Lung (tissue), 12 donors: ENCODE measurements around the gene PTPRN2. TPM values are rescaled to one million over a fixed set of nuclear protein-coding genes. Genes with fewer than 3 reads are reported as not detected.
A peak's percentile ranks its signal among the peaks of the same experiment; 100 is the strongest.

Experiments used
- ATAC-seq: fragments of 200-7000 bp; cut with Tn5 transposase; one replicate; pipeline ENCODE4 v1.9.1; 2020; ENCODE audit warnings: moderate number of reproducible peaks; ENCODE audit not compliant: insufficient read depth, low FRiP score
- DNase-seq, 3 donors: peaks; one replicate each; pipeline ENCODE4 v3.0.0-alpha.2; 2013 to 2017
- H3K27ac ChIP-seq, 2 donors: one replicate each; pipeline ENCODE4 v1.5.1; 2013; ENCODE audit warnings: mild to moderate bottlenecking in 2 of 2, moderate library complexity in 2 of 2, control low read depth in 1 of 2, inconsistent platforms in 1 of 2, low read depth in 1 of 2, low read length in 1 of 2
- H3K27me3 ChIP-seq, 3 donors: one replicate each; pipeline ENCODE4 v1.5.1; 2013; ENCODE audit warnings: low read length in 2 of 3; ENCODE audit not compliant: control insufficient read depth in 3 of 3, insufficient read depth in 3 of 3
- H3K36me3 ChIP-seq, 4 donors: one replicate each; pipeline ENCODE4 v1.5.1; 2013; ENCODE audit warnings: low read length in 4 of 4, mild to moderate bottlenecking in 1 of 4, moderate library complexity in 1 of 4; ENCODE audit not compliant: control insufficient read depth in 4 of 4, insufficient read depth in 4 of 4
- H3K4me1 ChIP-seq, 5 donors: one replicate each; pipeline ENCODE4 v1.5.1; 2013; ENCODE audit warnings: low read length in 5 of 5, mild to moderate bottlenecking in 2 of 5, moderate library complexity in 1 of 5; ENCODE audit not compliant: control insufficient read depth in 5 of 5, insufficient read depth in 5 of 5
- H3K4me3 ChIP-seq: one replicate; pipeline ENCODE4 v1.5.1; 2013; ENCODE audit warnings: mild to moderate bottlenecking, control low read depth, moderate library complexity
- H3K9ac ChIP-seq, 2 donors: one replicate each; pipeline ENCODE4 v1.5.1; 2013; ENCODE audit warnings: low read length in 2 of 2, control low read depth in 1 of 2; ENCODE audit not compliant: insufficient read depth in 1 of 2
- H3K9me3 ChIP-seq, 4 donors: one replicate each; pipeline ENCODE4 v1.5.1; 2013; ENCODE audit warnings: low read length in 3 of 4, mild to moderate bottlenecking in 1 of 4, moderate library complexity in 1 of 4; ENCODE audit not compliant: control insufficient read depth in 4 of 4, insufficient read depth in 3 of 4
- WGBS, 2 donors: extraction: QIAGEN DNeasy Blood & Tissue Kit; methylation state at CpG; one replicate each; pipeline ENCODE4 v1.1.7; 2013; 5-methylcytosine and 5-hydroxymethylcytosine counted together
- polyA plus RNA-seq, 2 donors: library from polyadenylated mRNA; stranded (reverse); fragments of 200-250 nt; gene quantifications; one replicate each; pipeline ENCODE4 v1.2.1, GENCODE V29; 2013
- total RNA-seq, 2 donors: library from RNA; depleted of rRNA in 1 of 2; stranded (reverse); fragments of >200 nt in 1 of 2; gene quantifications; one replicate each; pipeline ENCODE4 v1.2.1, GENCODE V29; 2014 to 2021
- TF ChIP-seq, protein P1 (sequence below): IDR thresholded peaks from 2 replicates; pipeline ENCODE4 v1.5.1; 2012; ENCODE audit warnings: mild to moderate bottlenecking; ENCODE audit errors: control extremely low read depth, extremely low read depth
- donor health status: control.
- donor health status: control.
- donor health status: Bipolar disorder and iron deficiency.
- donor health status: healthy.
- donor health status: DM: yes; HTN: yes; CAD: no.

Gene PTPRN2
- total and polyA plus RNA-seq, 4 donors: 2.1 to 7.4 (median 4.4) TPM

DNA sequence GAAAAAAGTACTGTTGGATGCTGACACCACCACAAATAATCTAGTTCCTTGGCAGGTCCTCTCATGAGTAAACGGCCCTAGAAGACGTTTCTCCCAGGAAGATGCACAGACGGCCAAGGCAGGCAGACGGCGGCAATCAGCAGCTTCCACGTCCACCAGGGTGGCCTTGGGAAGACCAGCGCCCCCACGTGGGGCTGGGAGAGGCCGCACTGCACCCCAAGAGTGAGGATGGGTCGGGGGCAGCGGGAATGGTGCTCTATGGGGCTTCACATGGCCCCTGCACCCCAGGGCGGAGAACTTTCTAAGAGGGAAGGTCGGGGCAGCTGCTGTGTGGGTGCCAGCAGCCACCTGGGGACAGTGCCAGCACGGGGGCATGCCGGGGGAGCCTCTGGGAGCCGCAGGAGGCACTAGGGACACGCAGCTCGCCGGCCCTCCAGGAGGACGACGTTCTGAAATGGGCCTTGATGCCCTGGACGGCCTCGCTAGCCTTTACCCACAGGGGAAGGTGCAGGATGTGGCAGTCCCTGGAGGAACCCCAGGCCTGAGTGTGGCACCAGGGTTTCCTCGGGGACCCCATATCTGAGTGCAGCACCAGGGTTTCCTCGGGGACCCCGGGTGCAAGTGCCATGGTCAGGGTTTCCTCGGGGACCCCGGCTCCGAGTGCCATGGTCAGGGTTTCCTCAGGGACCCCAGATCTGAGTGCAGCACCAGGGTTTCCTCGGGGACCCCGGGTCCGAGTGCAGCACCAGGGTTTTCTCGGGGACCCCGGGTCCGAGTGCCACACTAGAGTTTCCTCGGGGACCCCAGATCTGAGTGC, 710.9 kb downstream of the PTPRN2 start:
- H3K4me3 ChIP-seq: no peak overlapping the region
- H3K36me3 ChIP-seq: no peaks in the 10 kb centered on the region
- peaks cover 0 to 9% (median 0%) of the 10 kb centered on the region in 5 donors for H3K4me1 ChIP-seq
- DNase-seq (no peak), ATAC-seq (no peak)
- H3K27me3 ChIP-seq: peaks cover 0 to 8% (median 5%) of the 10 kb centered on the region in 3 donors
- H3K27ac ChIP-seq: no peak overlapping the region
- no peak overlapping the region for H3K9ac ChIP-seq
- TF ChIP-seq, protein P1, sequence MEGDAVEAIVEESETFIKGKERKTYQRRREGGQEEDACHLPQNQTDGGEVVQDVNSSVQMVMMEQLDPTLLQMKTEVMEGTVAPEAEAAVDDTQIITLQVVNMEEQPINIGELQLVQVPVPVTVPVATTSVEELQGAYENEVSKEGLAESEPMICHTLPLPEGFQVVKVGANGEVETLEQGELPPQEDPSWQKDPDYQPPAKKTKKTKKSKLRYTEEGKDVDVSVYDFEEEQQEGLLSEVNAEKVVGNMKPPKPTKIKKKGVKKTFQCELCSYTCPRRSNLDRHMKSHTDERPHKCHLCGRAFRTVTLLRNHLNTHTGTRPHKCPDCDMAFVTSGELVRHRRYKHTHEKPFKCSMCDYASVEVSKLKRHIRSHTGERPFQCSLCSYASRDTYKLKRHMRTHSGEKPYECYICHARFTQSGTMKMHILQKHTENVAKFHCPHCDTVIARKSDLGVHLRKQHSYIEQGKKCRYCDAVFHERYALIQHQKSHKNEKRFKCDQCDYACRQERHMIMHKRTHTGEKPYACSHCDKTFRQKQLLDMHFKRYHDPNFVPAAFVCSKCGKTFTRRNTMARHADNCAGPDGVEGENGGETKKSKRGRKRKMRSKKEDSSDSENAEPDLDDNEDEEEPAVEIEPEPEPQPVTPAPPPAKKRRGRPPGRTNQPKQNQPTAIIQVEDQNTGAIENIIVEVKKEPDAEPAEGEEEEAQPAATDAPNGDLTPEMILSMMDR: no peak
- H3K9me3 ChIP-seq: peaks cover 0 to 5% (median 0%) of the 10 kb centered on the region in 4 donors
- 71 to 78% methylated on average over 36 of the region's 36 CpGs for WGBS, 2 donors

DNA sequence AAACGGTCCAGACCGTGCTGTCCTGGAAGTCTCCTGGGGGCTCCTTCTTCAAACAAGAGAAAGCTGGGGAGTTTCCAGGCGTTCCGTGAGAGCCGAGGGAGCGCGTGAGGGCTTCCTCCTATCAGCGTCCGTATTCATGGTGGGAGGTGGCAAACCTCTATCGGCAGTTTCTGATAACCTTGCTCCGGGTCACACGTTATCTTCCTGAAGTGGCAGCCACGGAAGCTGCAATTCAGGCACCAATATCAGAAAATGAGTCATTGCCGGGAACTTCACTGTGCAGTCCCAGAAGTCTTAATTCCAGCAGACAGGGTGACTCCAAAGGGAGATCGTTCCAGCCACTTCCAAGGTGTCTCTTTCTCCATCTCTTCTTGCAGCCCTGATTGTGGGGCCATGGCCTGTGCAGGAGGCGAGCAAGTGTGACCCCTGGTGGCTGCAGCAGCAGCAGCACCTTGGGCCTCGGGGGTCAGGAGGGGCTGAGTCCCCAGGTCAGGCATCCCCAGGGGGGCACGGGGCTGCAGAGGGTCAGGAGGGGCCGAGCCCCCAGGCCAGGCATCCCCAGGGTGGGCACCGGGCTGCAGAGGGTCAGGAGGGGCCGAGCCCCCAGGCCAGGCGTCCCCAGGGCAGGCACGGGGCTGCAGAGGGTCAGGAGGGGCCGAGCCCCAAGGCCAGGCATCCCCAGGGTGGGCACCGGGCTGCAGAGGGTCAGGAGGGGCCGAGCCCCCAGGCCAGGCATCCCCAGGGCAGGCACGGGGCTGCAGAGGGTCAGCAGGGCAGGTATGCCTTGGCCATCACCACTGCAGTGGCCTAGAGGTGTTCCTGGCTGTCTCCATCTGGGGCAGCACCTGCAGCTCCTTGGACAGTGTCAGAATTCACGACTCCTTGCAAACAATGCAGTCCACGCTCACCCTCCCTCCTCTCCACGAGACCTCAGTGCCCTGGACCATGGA, 712.1 kb downstream of the PTPRN2 start:
- peaks cover 0 to 8% (median 5%) of the 10 kb centered on the region in 3 donors for H3K27me3 ChIP-seq
- no peak for ATAC-seq
- H3K4me1 ChIP-seq: peaks cover 0 to 9% (median 0%) of the 10 kb centered on the region in 5 donors
- H3K36me3 ChIP-seq: no peaks in the 10 kb centered on the region
- no peak overlapping the region for H3K27ac ChIP-seq
- TF ChIP-seq, protein P1: peak; percentile 20
- no peak overlapping the region for H3K9ac ChIP-seq
- peak in 1 of 3 donors; percentile 15 for DNase-seq
- H3K9me3 ChIP-seq: peaks cover 0 to 6% (median 0%) of the 10 kb centered on the region in 4 donors
- 24 to 25% methylated on average over 27 to 30 of the region's 30 CpGs for whole genome bisulfite sequencing, 2 donors
- H3K4me3 ChIP-seq: no peak overlapping the region

DNA sequence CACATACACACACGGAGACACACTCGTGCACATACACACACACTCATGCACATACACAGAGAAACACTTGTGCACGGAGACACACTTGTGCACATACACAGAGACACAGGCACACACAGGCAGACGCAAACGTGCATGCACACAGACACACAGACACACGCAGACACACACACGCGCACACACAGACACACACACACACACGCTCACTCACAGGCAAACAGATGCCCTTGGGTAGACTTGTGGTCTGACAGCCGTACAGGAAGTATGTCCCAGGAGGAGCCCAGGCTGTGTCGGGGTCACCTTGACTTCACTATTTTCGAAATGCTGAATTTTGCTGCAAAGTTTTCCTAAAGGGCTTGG, 712.8 kb downstream of the PTPRN2 start:
- ATAC-seq: no peak
- TF ChIP-seq, protein P1: no peak

More for the DNA sequence above, 712.8 kb downstream of the PTPRN2 start:
- DNase-seq: no peak
- Histone ChIP-seq H3K36me3 (no peaks in the 10 kb centered on the region), H3K9me3 (peaks cover 0 to 4% (median 0%) of the 10 kb centered on the region in 4 donors), H3K27me3 (peaks cover 0 to 8% (median 5%) of the 10 kb centered on the region in 3 donors), H3K9ac (no peak overlapping the region), H3K4me1 (peaks cover 0 to 9% (median 0%) of the 10 kb centered on the region in 5 donors), H3K4me3 (no peak overlapping the region), H3K27ac (no peak overlapping the region)
- 62 to 66% methylated on average over 12 of the region's 12 CpGs for WGBS, 2 donors
